EL (cell line): ENCODE data around the gene PTPRT.
"Not testable (repeated sequence)": the region's sequence is repeated elsewhere in the genome, so short reads cannot be mapped to it uniquely, and the experiment has no call there.

Experiments
- DNase-seq: peaks from one replicate; pipeline ENCODE4 v3.0.0-alpha.2; 2016

Gene PTPRT

DNA sequence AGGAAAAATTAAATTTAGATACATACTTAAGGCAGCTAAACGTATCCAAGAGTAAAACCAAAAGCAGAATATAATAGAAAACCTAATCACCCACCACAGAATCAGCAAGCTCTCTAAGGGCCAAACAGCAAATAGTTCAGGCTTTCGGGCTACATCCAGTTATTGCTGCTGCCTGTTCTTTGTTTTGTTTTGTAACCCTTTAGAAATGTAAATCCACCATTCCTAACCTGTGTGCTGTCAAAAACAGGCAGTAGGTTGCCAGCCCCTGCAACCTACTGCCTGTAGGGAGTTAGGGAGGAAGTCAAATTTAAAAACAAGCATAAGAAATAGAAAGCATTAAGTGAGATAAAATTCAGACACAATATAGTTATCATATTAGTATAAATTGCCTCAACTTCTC lies 225.9 kb downstream of the PTPRT start:
- DNase-seq, result no peak

GRCh38 chr20:42961771-42962170 lies 227.9 kb downstream of the PTPRT start:
- no peak for DNase-seq

DNA sequence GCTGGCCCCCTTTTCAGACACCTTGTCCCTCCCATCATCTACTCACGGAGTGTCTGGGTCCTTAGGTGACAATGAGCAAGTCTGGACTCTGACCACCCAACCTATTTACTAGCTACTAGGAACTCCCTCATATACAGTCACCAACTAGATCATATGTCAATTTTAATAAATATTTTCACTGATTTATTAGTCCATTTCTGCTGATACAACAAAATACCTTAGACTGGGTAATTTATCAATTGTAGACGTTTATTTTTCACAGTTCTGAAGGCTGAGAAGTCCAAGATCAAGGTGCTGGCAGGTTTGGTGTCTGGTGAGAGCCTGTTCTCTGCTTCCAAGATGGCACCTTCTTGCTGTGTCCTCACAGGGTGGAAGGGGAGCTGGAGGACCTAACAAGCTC lies 229.7 kb downstream of the PTPRT start:
- DNase-seq, result no peak

- DNase-seq, result no peak
These were observed 231.2 kb downstream of the PTPRT start for GRCh38 chr20:42958367-42959069.

DNA sequence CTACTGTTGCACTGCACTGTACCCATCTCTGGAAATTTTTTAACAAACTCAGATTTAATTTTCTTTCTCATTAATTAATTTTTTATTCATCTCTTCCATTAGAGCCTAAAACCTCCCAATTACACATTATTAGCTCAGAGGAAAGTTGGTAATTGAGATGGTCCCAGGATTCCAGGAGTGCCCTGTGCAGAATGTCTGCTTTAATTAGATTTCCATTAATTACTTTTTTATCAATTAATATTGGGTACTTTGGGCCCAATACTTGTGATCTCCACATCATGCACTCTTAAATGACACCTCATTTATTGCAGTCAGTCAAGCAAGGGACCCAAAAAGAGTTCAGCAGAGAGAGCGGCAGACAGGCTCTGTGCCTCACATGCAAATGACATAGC lies 232.0 kb downstream of the PTPRT start:
- no peak for DNase-seq

GRCh38 chr20:42957018-42957703 lies 232.5 kb downstream of the PTPRT start:
- no peak for DNase-seq

DNA sequence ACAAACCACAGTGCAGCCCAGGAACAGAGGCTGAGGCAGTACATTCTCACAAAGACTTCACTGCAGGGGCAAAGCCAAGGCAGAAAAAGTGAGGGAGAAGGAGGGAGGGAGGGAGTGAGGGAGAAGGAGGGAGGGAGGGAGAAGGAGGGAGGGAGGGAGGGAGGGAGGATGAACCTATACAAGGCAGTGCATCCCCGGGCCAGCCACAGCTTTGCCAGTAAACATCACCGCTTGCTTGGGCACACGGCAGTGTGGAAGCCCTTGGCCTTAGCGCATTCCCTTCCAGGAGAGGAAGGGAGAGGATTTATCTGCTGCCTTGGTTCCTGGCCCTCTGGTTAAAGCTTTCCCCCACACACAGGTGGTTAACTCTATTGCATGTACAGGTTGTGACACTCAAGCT lies 234.0 kb downstream of the PTPRT start:
- DNase-seq, result no peak

- no peak for DNase-seq
These were observed 234.8 kb downstream of the PTPRT start for GRCh38 chr20:42954951-42955350.

DNA sequence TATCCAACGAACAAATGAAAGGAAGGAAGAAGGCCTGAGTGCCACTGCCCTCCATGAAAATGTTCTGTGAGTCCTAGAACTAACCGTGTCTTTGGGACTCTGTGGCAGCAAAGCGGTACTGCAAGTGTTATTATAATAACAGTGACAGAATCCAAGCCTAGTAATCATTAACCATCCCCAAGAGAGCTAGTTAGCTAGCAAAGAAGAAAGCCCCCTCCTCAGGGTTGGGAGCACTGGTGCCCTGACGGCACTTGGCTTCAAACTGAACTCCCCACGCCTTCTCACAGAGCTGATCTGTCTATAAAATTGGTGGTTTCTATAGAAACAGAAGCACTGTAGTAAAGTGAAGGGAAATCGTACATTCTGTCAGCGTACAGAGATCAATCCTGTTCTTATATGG lies 239.8 kb downstream of the PTPRT start:
- no peak for DNase-seq

GRCh38 chr20:42945234-42945994 lies 244.3 kb downstream of the PTPRT start:
- no peak for DNase-seq

- DNase-seq, result no peak
These were observed 248.1 kb downstream of the PTPRT start for GRCh38 chr20:42941629-42942028.

DNA sequence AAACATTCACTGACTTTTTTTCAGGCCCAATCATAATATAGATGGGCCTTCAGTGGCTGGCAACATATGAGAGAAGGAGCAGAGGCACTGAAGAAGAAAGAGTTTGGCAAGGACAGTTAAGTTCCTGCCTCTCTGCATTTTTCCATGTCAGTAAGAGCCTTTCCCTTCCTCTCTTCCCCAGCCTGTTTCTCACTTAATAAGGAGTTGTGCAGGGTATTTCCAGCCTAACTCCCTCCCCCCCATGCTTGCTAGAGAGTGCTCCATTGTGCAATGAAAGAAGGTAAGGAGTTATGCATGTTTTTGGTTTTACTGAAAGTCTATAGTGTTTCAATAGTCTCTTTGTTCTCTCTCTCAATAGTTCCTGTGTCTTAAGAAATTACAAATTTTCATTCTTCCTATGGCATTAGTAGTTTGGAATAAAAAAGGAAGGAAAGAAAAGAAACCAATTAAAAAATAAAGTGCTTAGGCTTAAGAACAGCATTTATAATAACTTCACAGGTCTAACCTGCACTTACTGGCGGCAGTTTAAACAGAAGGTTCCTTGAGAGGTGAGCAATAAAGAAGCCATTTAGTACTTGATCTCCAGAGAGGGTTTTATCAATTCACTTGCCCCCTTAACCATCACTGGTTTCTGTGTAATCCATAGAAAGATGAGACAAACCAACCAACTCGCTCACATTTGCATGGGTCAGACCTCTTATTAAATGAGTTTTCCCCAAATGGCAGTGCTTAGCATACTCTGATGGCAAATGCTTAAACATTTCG lies 251.1 kb downstream of the PTPRT start:
- DNase-seq, result no peak

- DNase-seq, result no peak
These were observed 253.2 kb downstream of the PTPRT start for GRCh38 chr20:42936482-42936881.

GRCh38 chr20:42924215-42924614 lies 265.5 kb downstream of the PTPRT start:
- DNase-seq, result no peak

- DNase-seq, result no peak
These were observed 266.3 kb downstream of the PTPRT start for GRCh38 chr20:42923348-42923918.

DNA sequence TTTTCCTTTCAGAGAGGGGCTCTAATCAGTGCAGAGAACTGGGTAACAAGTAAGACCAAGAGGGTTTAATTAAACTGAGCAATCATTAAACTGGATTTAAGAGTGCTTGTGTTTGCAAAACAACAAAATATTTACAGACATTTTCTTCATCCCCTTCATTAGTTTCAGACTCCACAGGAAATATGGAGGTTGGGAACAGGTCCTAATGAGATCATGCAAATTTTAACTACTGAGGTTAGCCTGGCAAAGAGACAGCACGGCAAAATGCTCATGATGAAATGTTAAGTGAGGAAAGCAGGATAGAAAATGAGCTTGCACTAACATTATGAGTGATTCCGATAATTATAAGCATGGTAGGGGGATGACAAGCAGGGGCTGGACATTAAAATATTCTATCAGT lies 268.9 kb downstream of the PTPRT start:
- no peak for DNase-seq

GRCh38 chr20:42919316-42919715 lies 270.4 kb downstream of the PTPRT start:
- DNase-seq, result no peak

DNA sequence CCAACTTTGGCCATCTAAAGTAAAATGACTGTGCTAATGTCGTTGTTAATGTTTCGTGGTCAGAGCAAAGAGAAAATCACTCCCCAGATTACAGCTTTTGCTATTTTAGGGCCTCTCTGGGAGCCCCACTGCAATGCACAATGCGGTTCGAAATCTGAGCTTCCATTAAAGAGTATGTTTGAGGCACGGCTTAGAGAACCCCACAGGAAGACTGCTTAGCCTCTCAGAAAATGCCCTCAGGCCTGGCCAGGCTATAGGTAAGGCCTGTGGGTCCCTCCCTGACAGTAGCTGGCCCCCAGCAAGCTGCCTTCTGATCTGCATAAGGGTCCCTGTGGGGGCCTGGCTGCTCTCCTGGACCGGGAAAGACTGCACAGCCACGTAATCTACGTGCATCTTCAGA lies 274.6 kb downstream of the PTPRT start:
- no peak for DNase-seq

DNA sequence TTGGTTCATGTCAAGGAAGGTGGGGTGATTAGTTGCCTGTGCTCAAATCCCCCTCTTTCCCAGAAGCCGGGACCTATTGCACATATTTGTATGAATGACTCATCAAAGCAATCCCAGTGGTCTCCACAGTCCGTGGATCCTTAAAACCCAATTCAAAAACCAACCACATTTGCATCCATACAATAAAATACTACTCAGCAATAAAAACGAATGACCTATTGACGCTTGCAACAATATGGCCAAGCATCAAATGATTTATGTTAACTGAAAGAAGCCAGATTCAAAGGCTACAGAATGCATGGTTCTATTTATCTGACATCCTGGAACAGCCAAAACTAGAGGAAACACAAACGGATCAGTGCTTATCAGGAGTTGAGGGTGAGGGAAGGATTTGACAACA lies 275.4 kb downstream of the PTPRT start:
- DNase-seq, result no peak

DNA sequence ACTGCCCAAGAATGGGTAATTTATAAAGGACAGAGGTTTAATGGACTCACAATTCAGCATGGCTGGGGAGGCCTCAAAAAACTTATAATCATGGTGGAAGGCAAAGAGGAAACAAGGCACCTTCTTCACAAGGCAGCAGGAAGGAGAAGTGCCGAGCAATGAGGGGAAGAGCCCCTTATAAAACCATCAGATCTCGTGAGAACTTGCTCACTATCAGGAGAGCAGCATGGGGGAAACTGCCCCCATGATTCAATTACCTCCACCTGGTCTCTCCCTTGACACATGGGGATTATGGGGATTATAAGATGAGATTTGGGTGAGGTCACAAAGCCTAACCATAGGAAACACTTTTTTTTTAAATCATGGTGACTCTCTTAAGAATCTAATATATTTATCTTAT lies 278.9 kb downstream of the PTPRT start:
- DNase-seq, result not testable (repeated sequence)

DNA sequence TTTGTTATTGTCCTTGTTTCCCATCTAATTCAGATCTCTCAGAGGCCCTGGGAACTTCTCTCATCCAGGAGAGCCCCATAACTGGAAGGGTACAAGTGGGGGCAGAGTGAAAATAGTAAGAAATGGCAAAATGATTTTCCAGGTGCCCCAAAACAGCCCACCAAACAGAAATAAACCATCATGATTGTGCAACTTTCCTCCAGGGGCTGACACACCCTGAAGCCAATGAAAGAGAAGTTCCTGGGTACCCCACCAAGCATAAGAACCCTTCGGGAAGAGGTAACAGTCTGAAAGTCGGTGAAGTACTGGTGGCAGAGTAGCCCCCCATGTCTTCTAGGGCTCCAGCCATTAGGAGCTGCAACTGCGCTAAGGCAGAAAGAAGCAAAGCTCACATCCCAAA lies 282.0 kb downstream of the PTPRT start:
- no peak for DNase-seq

GRCh38 chr20:42906120-42906519 lies 283.6 kb downstream of the PTPRT start:
- DNase-seq, result no peak

DNA sequence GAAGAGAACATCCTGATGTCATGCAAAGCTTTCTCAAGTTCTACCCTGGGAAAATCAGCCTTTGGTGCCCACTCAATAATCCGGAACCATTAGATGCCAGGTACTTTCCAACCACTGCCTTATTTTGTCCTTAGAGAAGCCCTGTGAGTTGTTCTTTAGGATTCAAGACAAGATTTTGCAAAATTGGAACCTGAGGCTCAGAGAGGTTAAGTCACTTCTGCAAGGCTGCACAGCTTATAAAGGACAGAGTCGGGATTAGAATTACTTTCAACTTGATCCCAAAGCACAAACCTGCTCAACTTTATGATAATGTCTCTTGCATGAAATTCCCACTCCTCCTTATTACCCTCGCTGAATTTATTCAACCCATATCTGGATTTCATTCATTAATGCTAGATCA lies 287.2 kb downstream of the PTPRT start:
- DNase-seq, result no peak
